Measurements from ENCODE around the gene SLC22A23. TPM values are rescaled to one million over a fixed set of nuclear protein-coding genes. Genes with fewer than 3 reads are reported as not detected.

The SLC22A23 gene
- total RNA-seq, 4 donors from 2014 or later: 8.3 to 22.5 (median 12.8) TPM

- ATAC-seq (ENCODE audit: low FRiP score): no peak
- TF ChIP-seq CTCF (IDR thresholded peaks at IDR 0.05): no peak
- no peak for DNase-seq (ENCODE audit: low spot score)
Measured at GRCh38 chr6:3499603-3500002, 42.8 kb upstream of the SLC22A23 start.

- TF ChIP-seq CTCF (IDR thresholded peaks at IDR 0.05): no peak
- DNase-seq (ENCODE audit: low spot score) (no peak), ATAC-seq (ENCODE audit: low FRiP score) (no peak)
Measured at GRCh38 chr6:3496395-3496794, 39.5 kb upstream of the SLC22A23 start.

- no peak for DNase-seq (ENCODE audit: low spot score)
- no peak for TF ChIP-seq CTCF (IDR thresholded peaks at IDR 0.05)
- ATAC-seq (ENCODE audit: low FRiP score): no peak
Measured at GRCh38 chr6:3494391-3495100, 37.7 kb upstream of the SLC22A23 start.

- no peak for DNase-seq (ENCODE audit: low spot score)
- no peak for ATAC-seq (ENCODE audit: low FRiP score)
- TF ChIP-seq CTCF (IDR thresholded peaks at IDR 0.05): no peak
Measured at GRCh38 chr6:3490625-3490980, 33.8 kb upstream of the SLC22A23 start.

- ATAC-seq (ENCODE audit: low FRiP score) (no peak), DNase-seq (ENCODE audit: low spot score) (no peak)
- no peak for TF ChIP-seq CTCF (IDR thresholded peaks at IDR 0.05)
Measured at GRCh38 chr6:3489961-3490624, 33.2 kb upstream of the SLC22A23 start.

GRCh38 chr6:3489027-3489757 is 32.3 kb upstream of the SLC22A23 start:
- DNase-seq (ENCODE audit: low spot score) (no peak), ATAC-seq (ENCODE audit: low FRiP score) (no peak)
- TF ChIP-seq CTCF (IDR thresholded peaks at IDR 0.05): no peak

All from omental fat pad (tissue), 4 donors.